Measurements from ENCODE around the gene PGLYRP3. TPM values are rescaled to one million over a fixed set of nuclear protein-coding genes. Genes with fewer than 3 reads are reported as not detected.

The PGLYRP3 gene
- polyA plus RNA-seq, 3 donors, result not detected

DNA sequence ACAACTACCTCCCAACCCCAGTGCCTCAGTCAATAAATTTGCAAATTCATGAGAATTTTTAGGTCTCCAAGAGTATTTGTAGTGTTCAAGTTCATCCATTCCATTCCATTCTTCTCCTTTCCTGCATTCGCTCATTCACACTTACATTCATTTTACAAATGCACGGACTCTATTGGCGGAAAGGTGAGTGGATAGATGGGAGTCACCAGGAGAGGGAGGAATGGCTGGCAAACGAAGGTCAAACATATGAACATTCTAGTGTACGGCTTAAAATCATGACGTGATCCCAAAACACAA lies 50.7 kb downstream of the PGLYRP3 start:
- Histone ChIP-seq H3K79me2 (ENCODE audit: insufficient read depth, low read length) (no peaks in the 10 kb centered on the region), H3K9me3 (replicated peaks in 1 of 2; ENCODE audit: control insufficient read depth in 1 of 2, insufficient read depth in 1 of 2, low read length in 2 of 2) (peaks cover 0 to 26% of the 10 kb centered on the region in 2 donors), H4K20me1 (ENCODE audit: insufficient read depth, low read length) (no peaks in the 10 kb centered on the region), H3K4me3 (replicated peaks in 1 of 3; ENCODE audit: low read depth in 2 of 3, low read length in 3 of 3) (peak overlapping the region in 1 of 3 experiments; percentile 58), H3K27ac (ENCODE audit: low read depth in 1 of 2, low read length in 2 of 2) (no peak overlapping the region), H3K4me1 (ENCODE audit: control insufficient read depth in 1 of 2, insufficient read depth in 2 of 2, low read length in 2 of 2) (peaks cover 8 to 15% of the 10 kb centered on the region in 2 donors), H3K4me2 (replicated peaks; ENCODE audit: extremely low read depth, low read length, poor library complexity, severe bottlenecking) (peak overlapping the region; percentile 69), H2AFZ (ENCODE audit: insufficient read depth, low read depth, low read length, poor library complexity, severe bottlenecking) (no peak overlapping the region), H3K9ac (ENCODE audit: insufficient read depth, low read length, poor library complexity, severe bottlenecking) (no peak overlapping the region), H3K27me3 (ENCODE audit: control insufficient read depth in 2 of 2, insufficient read depth in 2 of 2, low read length in 2 of 2) (peaks cover 72 to 79% of the 10 kb centered on the region in 2 donors), H3K36me3 (replicated peaks in 1 of 2; ENCODE audit: control insufficient read depth in 1 of 2, insufficient read depth in 2 of 2, low read length in 2 of 2) (no peaks in the 10 kb centered on the region)
- H3K27me3 Mint-ChIP-seq (ENCODE audit: low read depth in 3 of 3), result peaks cover 56 to 92% (median 68%) of the 10 kb centered on the region in 3 donors
- TF ChIP-seq CTCF (IDR thresholded peaks at IDR 0.05), result no peak
- DNase-seq, result no peak
- H3K9me3 Mint-ChIP-seq, result peaks cover 0 to 15% (median 11%) of the 10 kb centered on the region in 7 donors
- intact Hi-C loops (cut with micrococcal nuclease), result no loop called here
- peaks cover 19% of the 10 kb centered on the region for H3K4me1 Mint-ChIP-seq
- peak overlapping the region; percentile 48 to 87 for H3K4me3 Mint-ChIP-seq
- WGBS (ENCODE audit: insufficient coverage), result 63% methylated on average over 3 of the region's 6 CpGs
- peaks cover 0 to 12% of the 10 kb centered on the region in 2 donors for H3K36me3 Mint-ChIP-seq
- no peak overlapping the region for H3K27ac Mint-ChIP-seq

- Histone ChIP-seq H3K9me3 (replicated peaks in 1 of 2; ENCODE audit: control insufficient read depth in 1 of 2, insufficient read depth in 1 of 2, low read length in 2 of 2) (peaks cover 0 to 26% of the 10 kb centered on the region in 2 donors), H3K79me2 (ENCODE audit: insufficient read depth, low read length) (no peaks in the 10 kb centered on the region), H3K27ac (ENCODE audit: low read depth in 1 of 2, low read length in 2 of 2) (no peak overlapping the region), H3K4me3 (replicated peaks in 1 of 3; ENCODE audit: low read depth in 2 of 3, low read length in 3 of 3) (peak overlapping the region in 1 of 3 experiments; percentile 58), H3K27me3 (ENCODE audit: control insufficient read depth in 2 of 2, insufficient read depth in 2 of 2, low read length in 2 of 2) (peaks cover 68 to 75% of the 10 kb centered on the region in 2 donors), H3K9ac (ENCODE audit: insufficient read depth, low read length, poor library complexity, severe bottlenecking) (no peak overlapping the region), H3K4me2 (replicated peaks; ENCODE audit: extremely low read depth, low read length, poor library complexity, severe bottlenecking) (peak overlapping the region; percentile 69), H3K36me3 (replicated peaks in 1 of 2; ENCODE audit: control insufficient read depth in 1 of 2, insufficient read depth in 2 of 2, low read length in 2 of 2) (no peaks in the 10 kb centered on the region), H4K20me1 (ENCODE audit: insufficient read depth, low read length) (no peaks in the 10 kb centered on the region), H2AFZ (ENCODE audit: insufficient read depth, low read depth, low read length, poor library complexity, severe bottlenecking) (peak overlapping the region; percentile 47), H3K4me1 (ENCODE audit: control insufficient read depth in 1 of 2, insufficient read depth in 2 of 2, low read length in 2 of 2) (peaks cover 8 to 15% of the 10 kb centered on the region in 2 donors)
- no peak for TF ChIP-seq CTCF (IDR thresholded peaks at IDR 0.05)
- 2% methylated on average over 80 of the region's 80 CpGs for WGBS (ENCODE audit: insufficient coverage)
- peaks cover 0 to 12% of the 10 kb centered on the region in 2 donors for H3K36me3 Mint-ChIP-seq
- intact Hi-C loops (cut with micrococcal nuclease), result no loop called here
- peaks cover 0 to 15% (median 11%) of the 10 kb centered on the region in 7 donors for H3K9me3 Mint-ChIP-seq
- H3K27me3 Mint-ChIP-seq (ENCODE audit: low read depth in 3 of 3), result peaks cover 53 to 87% (median 64%) of the 10 kb centered on the region in 3 donors
- H3K4me1 Mint-ChIP-seq, result peaks cover 19% of the 10 kb centered on the region
- no peak for DNase-seq
- H3K27ac Mint-ChIP-seq, result no peak overlapping the region
- peak overlapping the region; percentile 48 to 87 for H3K4me3 Mint-ChIP-seq
These were observed 51.3 kb downstream of the PGLYRP3 start for GRCh38 chr1:153261281-153262069.

Measured in CD14-positive monocyte (primary cell).